HG02938 (cell line): Measurements from ENCODE around the gene TMEM269.

ENCODE experiments used
- ATAC-seq: cut with Tn5 transposase; IDR thresholded peaks from one replicate; pipeline ENCODE4 v1.9.1; 2021; ENCODE audit warnings: mild to moderate bottlenecking, moderate library complexity; ENCODE audit not compliant: unreplicated experiment

The TMEM269 gene

DNA sequence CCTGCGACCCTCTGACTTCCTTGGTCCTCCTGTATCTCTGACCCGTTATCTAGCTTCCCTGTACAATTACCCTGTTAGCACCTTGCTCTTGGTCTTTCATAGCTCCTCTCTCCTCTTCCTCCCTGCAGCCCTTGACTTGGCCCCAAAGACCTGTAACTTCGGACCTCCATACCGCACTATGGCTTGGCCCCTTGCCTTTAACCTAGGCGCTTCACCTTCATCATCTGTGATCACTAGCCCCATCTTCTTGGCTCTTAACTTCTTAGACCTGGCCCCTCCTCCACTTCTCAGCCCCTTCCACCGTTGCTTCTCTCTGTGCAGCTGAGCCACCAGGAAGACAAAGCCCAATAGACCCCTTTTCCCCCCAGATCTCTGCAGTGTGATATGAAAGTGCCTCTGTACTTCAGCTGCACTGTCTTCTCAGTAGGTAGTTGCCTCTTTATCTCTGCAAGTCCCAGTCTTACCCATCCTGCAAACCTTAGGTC, 62.4 kb downstream of the TMEM269 start:
- ATAC-seq: no peak

DNA sequence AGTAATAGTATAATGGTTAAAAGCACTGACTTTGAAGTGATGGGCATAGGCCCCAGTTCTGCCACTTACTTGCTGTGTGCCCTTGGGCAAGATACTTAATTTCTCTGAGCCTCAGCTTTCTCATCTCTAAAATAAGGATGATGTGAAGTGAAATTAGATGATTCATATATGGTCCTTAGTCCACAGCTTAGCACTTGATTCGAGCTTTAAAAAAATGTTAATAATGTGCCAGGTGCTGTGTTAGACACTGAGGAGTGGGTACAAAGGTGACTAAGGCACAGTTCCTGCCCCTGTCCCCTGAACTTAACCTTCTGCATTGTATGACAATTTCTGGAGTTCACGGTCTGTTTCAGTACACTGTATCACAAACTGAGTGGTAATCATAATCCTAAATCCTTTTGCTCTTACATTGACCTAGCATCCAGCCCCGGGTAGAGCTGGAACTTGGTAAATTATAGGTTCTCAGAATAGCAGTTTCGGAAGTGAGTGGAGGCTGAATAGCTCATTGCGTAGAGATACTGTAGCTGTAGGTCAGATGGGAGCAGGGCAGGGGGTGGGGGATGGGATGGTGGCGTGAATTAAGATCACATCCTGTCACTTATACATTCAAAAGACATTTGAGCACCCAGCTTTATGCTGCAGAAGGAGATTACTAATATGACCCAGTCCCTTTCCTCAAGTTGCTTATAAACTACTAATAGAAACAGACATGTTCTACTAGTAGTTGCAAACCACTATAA, 63.1 kb downstream of the TMEM269 start:
- ATAC-seq: no peak

DNA sequence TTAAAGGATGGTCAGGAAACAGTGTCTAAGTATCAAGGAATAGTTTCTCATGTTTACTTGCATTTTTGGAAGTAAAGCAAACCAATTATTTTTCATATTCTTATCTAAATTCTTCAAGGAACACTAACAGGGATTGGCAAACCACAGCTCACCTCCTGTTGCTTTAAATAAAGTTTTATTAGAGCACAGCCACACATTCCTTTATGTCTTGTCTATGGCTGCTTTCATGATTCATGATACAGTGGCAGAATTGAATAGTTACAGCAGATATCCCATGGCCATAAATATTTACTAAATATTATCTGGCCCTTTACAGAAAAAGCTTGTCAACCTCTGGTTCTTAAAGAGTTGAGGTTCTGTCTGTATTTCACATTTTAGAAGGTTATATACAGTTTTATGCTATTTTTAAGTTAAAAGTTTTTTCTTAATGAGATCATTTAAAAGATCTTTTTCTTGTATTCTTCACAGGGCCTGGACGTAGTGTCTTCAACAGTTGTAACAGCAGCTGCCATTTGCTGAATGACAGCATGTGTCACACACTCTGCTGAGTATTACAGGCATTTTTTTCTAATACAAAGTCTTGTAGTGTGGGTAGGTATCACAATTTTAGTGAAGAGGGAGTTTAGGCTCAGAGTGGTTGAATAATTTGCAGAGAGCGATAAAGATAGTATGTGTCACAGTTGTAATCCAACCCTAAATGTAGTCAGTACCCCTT, 64.2 kb downstream of the TMEM269 start:
- ATAC-seq: no peak

DNA sequence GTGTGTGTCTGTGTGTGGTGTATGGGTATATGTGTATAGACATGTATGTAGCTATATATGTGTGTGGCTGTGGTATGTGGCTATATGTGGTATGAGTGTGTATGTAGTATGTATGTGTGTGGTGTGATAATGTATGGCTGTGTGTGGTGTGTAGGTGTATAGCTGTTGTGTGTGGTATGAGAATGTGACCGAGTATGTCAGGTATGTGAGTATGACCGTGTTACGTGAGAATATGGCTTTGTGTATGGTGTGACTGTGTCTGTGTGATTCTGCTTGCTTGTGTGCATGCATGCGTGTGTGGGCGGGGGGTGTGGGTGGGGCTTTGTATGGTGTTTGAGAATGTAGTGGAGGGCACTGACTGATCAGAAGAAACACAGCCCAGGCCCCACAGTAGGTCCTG, 65.2 kb downstream of the TMEM269 start:
- ATAC-seq: no peak
